Endothelial cell of umbilical vein (primary cell): ENCODE results near the gene CNDP2. TPM values are rescaled to one million over a fixed set of nuclear protein-coding genes. Genes with fewer than 3 reads are reported as not detected.

Experiments
- BruUV-seq: library from RNA; stranded (reverse); fragments of 400-500 nt; replicated peaks from 2 replicates; lab custom pipeline; 2021; lab: Mats Ljungman, UMichigan
- CTCF ChIA-PET: fragments of 300-600, 350-600 bp; sonication (Branson Sonifier 250); formaldehyde crosslinking; loops from one replicate; lab custom pipeline; 2021; ENCODE audit warnings: antibody characterized with exemption, inconsistent platforms; lab: Charles Lee
- POLR2A ChIA-PET: fragments of 300-600, 350-600 bp; sonication (Branson Sonifier 250); formaldehyde crosslinking; loops from one replicate; lab custom pipeline; 2021; ENCODE audit warnings: antibody characterized with exemption, inconsistent platforms; lab: Charles Lee
- DNase-seq: peaks from one replicate; pipeline ENCODE4 v3.0.0-alpha.2; 2011; ENCODE audit warnings: low read depth, low spot score
- FAIRE-seq: peaks from 2 replicates; lab custom pipeline; 2011; peaks lifted over from hg19 to GRCh38; lab: Jason Lieb, UNC
- H2AFZ ChIP-seq: 2 replicates; pipeline ENCODE4 v1.6.0; 2012; ENCODE audit warnings: low read depth, low read length, control low read depth, inconsistent platforms
- H3K27ac ChIP-seq: 2 replicates; pipeline ENCODE4 v1.5.1; 2011; ENCODE audit warnings: low read depth, mild to moderate bottlenecking, control low read depth, low read length, moderate library complexity; ENCODE audit not compliant: insufficient read depth
- H3K27me3 ChIP-seq, 2 experiments: 2 replicates each; pipeline versions ENCODE4 v1.6.0 to v1.6.1; 2011; ENCODE audit warnings: low read length in 2 of 2, mixed read lengths in 1 of 2; ENCODE audit not compliant: control insufficient read depth in 2 of 2, insufficient read depth in 2 of 2
- H3K36me3 ChIP-seq, 2 experiments: 2 replicates in 1 of 2; 3 replicates in 1 of 2; pipeline ENCODE4 v1.5.1; 2011; ENCODE audit warnings: low read length in 2 of 2, mild to moderate bottlenecking in 1 of 2, moderate library complexity in 1 of 2; ENCODE audit not compliant: control insufficient read depth in 2 of 2, insufficient read depth in 2 of 2; ENCODE audit errors: extremely low read depth in 1 of 2
- H3K4me1 ChIP-seq: 3 replicates; pipeline ENCODE4 v1.5.1; 2011; ENCODE audit warnings: mild to moderate bottlenecking, low read length; ENCODE audit not compliant: control insufficient read depth, insufficient read depth; ENCODE audit errors: extremely low read depth
- H3K4me2 ChIP-seq: 2 replicates; pipeline ENCODE4 v1.6.1; 2011; ENCODE audit warnings: low read length, control low read depth, mixed read lengths; ENCODE audit not compliant: insufficient read depth
- H3K4me3 ChIP-seq, 3 experiments: fragments of 200-600 bp in 1 of 3; sonication (generic), shearing (Covaris generic) in 1 of 3; replicated peaks in 1 of 3; 2 replicates each; pipeline ENCODE4 v1.5.1; 2011 to 2016; ENCODE audit warnings: control low read depth in 3 of 3, low read length in 3 of 3, mild to moderate bottlenecking in 2 of 3, inconsistent platforms in 1 of 3, low read depth in 1 of 3, moderate library complexity in 1 of 3; ENCODE audit not compliant: insufficient read depth in 1 of 3
- H3K79me2 ChIP-seq: 2 replicates; pipeline ENCODE4 v1.6.0; 2012; ENCODE audit warnings: low read length, inconsistent platforms; ENCODE audit not compliant: control insufficient read depth, insufficient read depth
- H3K9ac ChIP-seq: replicated peaks from 2 replicates; pipeline ENCODE3; 2011; ENCODE audit warnings: low read length, control low read depth; ENCODE audit not compliant: insufficient read depth; ENCODE audit errors: extremely low read depth
- H3K9me1 ChIP-seq: replicated peaks from 3 replicates; pipeline ENCODE4 v1.6.0; 2011; ENCODE audit warnings: mild to moderate bottlenecking, low read length; ENCODE audit not compliant: control insufficient read depth, insufficient read depth; ENCODE audit errors: extremely low read depth
- H3K9me3 ChIP-seq: replicated peaks from 2 replicates; pipeline ENCODE4 v1.5.1; 2012; ENCODE audit warnings: low read length, inconsistent platforms; ENCODE audit not compliant: control insufficient read depth, insufficient read depth
- H4K20me1 ChIP-seq: replicated peaks from 2 replicates; pipeline ENCODE3; 2011; ENCODE audit warnings: mild to moderate bottlenecking, low read length; ENCODE audit not compliant: control insufficient read depth, insufficient read depth; ENCODE audit errors: extremely low read depth
- CTCF ChIP-seq, 2 donors: IDR thresholded peaks; 1 replicate in 1 of 2; 2 replicates in 1 of 2; pipeline ENCODE4 v1.5.1; 2011; ENCODE audit warnings: low read length in 2 of 2, mild to moderate bottlenecking in 2 of 2, moderate library complexity in 2 of 2, control low read depth in 1 of 2, inconsistent platforms in 1 of 2, low read depth in 1 of 2; ENCODE audit not compliant: insufficient read depth in 1 of 2; ENCODE audit errors: extremely low read depth in 1 of 2
- EZH2 ChIP-seq: IDR thresholded peaks from 2 replicates; pipeline ENCODE4 v1.6.1; 2012; ENCODE audit warnings: borderline replicate concordance, low read depth, mild to moderate bottlenecking, moderate library complexity, low read length, inconsistent platforms; ENCODE audit not compliant: severe bottlenecking
- FOS ChIP-seq: IDR thresholded peaks from 2 replicates; pipeline ENCODE4 v1.6.1; 2011; ENCODE audit warnings: mild to moderate bottlenecking, low read length, moderate library complexity, borderline replicate concordance; ENCODE audit not compliant: insufficient read depth
- GATA2 ChIP-seq: IDR thresholded peaks from 2 replicates; pipeline ENCODE4 v1.7.0; 2011; ENCODE audit warnings: low read depth, mild to moderate bottlenecking, moderate library complexity, mixed read lengths, low read length; ENCODE audit not compliant: insufficient read length, insufficient read depth
- JUN ChIP-seq: IDR thresholded peaks from 2 replicates; pipeline ENCODE4 v1.6.1; 2011; ENCODE audit warnings: borderline replicate concordance, low read depth; ENCODE audit not compliant: insufficient read length, insufficient read depth
- POLR2A ChIP-seq: IDR thresholded peaks from 2 replicates; pipeline ENCODE4 v1.6.1; 2012; ENCODE audit warnings: low read depth, mild to moderate bottlenecking, control low read depth, low read length
- dilution Hi-C: fragments of 300-500 bp; cut with MboI; formaldehyde crosslinking; loops from one replicate; pipeline ENCODE4 v1.15.0; 2019; ENCODE audit warnings: low sequenced_read_pairs; ENCODE audit not compliant: extremely low pct_ligation_motif_present
- intact Hi-C: fragments of 100-400 bp; cut with micrococcal nuclease; formaldehyde crosslinking; loops from one replicate; pipeline ENCODE4 v1.10.0; 2022
- polyA plus RNA-seq, 4 experiments: library from polyadenylated mRNA; depleted of rRNA in 3 of 4; stranded (reverse) in 3 of 4; unstranded in 1 of 4; fragments of >200 nt; gene quantifications; 2 replicates each; pipeline versions ENCODE4 v1.2.1 to v1.2.3, GENCODE V29; 2011 to 2012; ENCODE audit warnings: missing spikeins in 1 of 4
- total RNA-seq: library from RNA; stranded (reverse); gene quantifications from 2 replicates; pipeline ENCODE4 v1.2.3, GENCODE V29; 2021

Gene CNDP2
- total and polyA plus RNA-seq, 2 donors (not counting 3 experiments of a cell fraction or from before 2014, with no cell fraction given): 52.9 to 123 TPM

GRCh38 chr18:74468547-74469061 is 27.6 kb upstream of the CNDP2 start:
- TF ChIP-seq GATA2: no peak
- peak; percentile 25 for TF ChIP-seq JUN
- no peak for TF ChIP-seq FOS
- TF ChIP-seq CTCF (IDR thresholded peaks at IDR 0.05; ENCODE audit: extremely low read depth in 1 of 2, insufficient read depth in 1 of 2, low read depth in 1 of 2, low read length in 2 of 2): no peak
- TF ChIP-seq EZH2: no peak
- no peak for TF ChIP-seq POLR2A
- ChIA-PET POLR2A (no interaction called here), CTCF (no interaction called here)
- H3K9ac ChIP-seq: no peak overlapping the region
- no peak overlapping the region for H3K27ac ChIP-seq
- no peaks in the 10 kb centered on the region for H3K36me3 ChIP-seq
- dilution Hi-C loops (no loop called here), intact Hi-C loops (loop anchor here (1.0 to 10.0 kb wide), 2 partner anchors 28 to 64 kb away; partner anchors contain the start of gene CNDP2)
- peak; percentile 62 for FAIRE-seq
- H3K9me3 ChIP-seq: no peaks in the 10 kb centered on the region
- no peak overlapping the region for H3K4me3 ChIP-seq
- BruUV-seq: no TSS peak
- peak; percentile 65 for DNase-seq
- H3K9me1 ChIP-seq: no peaks in the 10 kb centered on the region
- no peaks in the 10 kb centered on the region for H4K20me1 ChIP-seq
- peaks cover 5% of the 10 kb centered on the region for H3K4me1 ChIP-seq
- H2AFZ ChIP-seq: no peak overlapping the region
- peak overlapping the region; percentile 14 for H3K4me2 ChIP-seq
- H3K79me2 ChIP-seq: no peaks in the 10 kb centered on the region
- peaks cover 0 to 12% of the 10 kb centered on the region in 2 experiments for H3K27me3 ChIP-seq
